IMR-90 (cell line): ENCODE measurements around the gene USP10. TPM values are rescaled to one million over a fixed set of nuclear protein-coding genes. Genes with fewer than 3 reads are reported as not detected.

Experiments used
- ATAC-seq: fragments of 200-7000 bp; cut with Tn5 transposase; 2 replicates; pipeline ENCODE4 v1.9.1; 2020; ENCODE audit warnings: low read depth, mild to moderate bottlenecking, moderate library complexity
- BruUV-seq: library from RNA; stranded (reverse); fragments of 400-500 nt; replicated peaks from 2 replicates; lab custom pipeline; 2021; lab: Mats Ljungman, UMichigan
- CTCF ChIA-PET: fragments of 300-600 bp; formaldehyde crosslinking; extraction: SDS; loops from one replicate; lab custom pipeline; 2021; ENCODE audit warnings: antibody characterized with exemption; lab: Yijun Ruan, JAX
- POLR2A ChIA-PET: fragments of 300-600 bp; sonication (Branson Sonifier 250); formaldehyde crosslinking; loops from one replicate; lab custom pipeline; 2022; ENCODE audit warnings: antibody characterized with exemption; ENCODE audit not compliant: unreplicated experiment; lab: Charles Lee
- DNase-seq: peaks from one replicate; pipeline ENCODE4 v3.0.0; 2013
- H2AFZ ChIP-seq: replicated peaks from 2 replicates; pipeline ENCODE3; 2013; ENCODE audit warnings: low read length, mild to moderate bottlenecking; ENCODE audit not compliant: poor library complexity
- H2AK5ac ChIP-seq: 2 replicates; pipeline ENCODE4 v1.6.1; 2013; ENCODE audit warnings: low read depth, low read length, inconsistent platforms
- H2AK9ac ChIP-seq: replicated peaks from 2 replicates; pipeline ENCODE3; 2013; ENCODE audit warnings: mild to moderate bottlenecking, low read depth, low read length, moderate library complexity; ENCODE audit not compliant: poor library complexity
- H2BK120ac ChIP-seq: 2 replicates; pipeline ENCODE4 v1.6.1; 2013; ENCODE audit warnings: low read depth, low read length, inconsistent platforms
- H2BK15ac ChIP-seq: 3 replicates; pipeline ENCODE4 v1.6.1; 2013; ENCODE audit warnings: low read depth, low read length, inconsistent platforms
- H2BK20ac ChIP-seq: 2 replicates; pipeline ENCODE4 v1.6.1; 2013; ENCODE audit warnings: low read depth, mild to moderate bottlenecking, inconsistent platforms, low read length, moderate library complexity
- H2BK5ac ChIP-seq: 2 replicates; pipeline ENCODE4 v1.6.1; 2013; ENCODE audit warnings: mild to moderate bottlenecking, low read depth, low read length, inconsistent platforms; ENCODE audit not compliant: poor library complexity, severe bottlenecking
- H3K14ac ChIP-seq: replicated peaks from 2 replicates; pipeline ENCODE4 v1.6.1; 2013; ENCODE audit warnings: low read depth, low read length, inconsistent platforms
- H3K18ac ChIP-seq: 2 replicates; pipeline ENCODE4 v1.6.1; 2013; ENCODE audit warnings: low read depth, low read length, control low read depth
- H3K23ac ChIP-seq: 2 replicates; pipeline ENCODE4 v1.6.1; 2013; ENCODE audit warnings: low read depth, low read length, inconsistent platforms
- H3K27ac ChIP-seq: 2 replicates; pipeline ENCODE4 v1.5.1; 2013; ENCODE audit warnings: mild to moderate bottlenecking, control low read depth, low read length; ENCODE audit not compliant: insufficient read depth
- H3K27me3 ChIP-seq: 2 replicates; pipeline ENCODE4 v1.6.1; 2013; ENCODE audit warnings: low read length; ENCODE audit not compliant: control insufficient read depth, insufficient read depth
- H3K36me3 ChIP-seq: 2 replicates; pipeline ENCODE4 v1.6.1; 2013; ENCODE audit warnings: low read length, mixed read lengths; ENCODE audit not compliant: control insufficient read depth, insufficient read depth
- H3K4ac ChIP-seq: 2 replicates; pipeline ENCODE4 v1.6.1; 2013; ENCODE audit warnings: low read depth, low read length, inconsistent platforms
- H3K4me1 ChIP-seq: 2 replicates; pipeline ENCODE4 v1.6.1; 2013; ENCODE audit warnings: low read length, mixed read lengths; ENCODE audit not compliant: control insufficient read depth, insufficient read depth
- H3K4me2 ChIP-seq: 2 replicates; pipeline ENCODE4 v1.6.1; 2013; ENCODE audit warnings: low read depth, mild to moderate bottlenecking, control low read depth, low read length, moderate library complexity
- H3K4me3 ChIP-seq: 2 replicates; pipeline ENCODE4 v1.5.1; 2013; ENCODE audit warnings: low read depth, mild to moderate bottlenecking, control low read depth, low read length, moderate library complexity; ENCODE audit not compliant: insufficient read depth
- H3K56ac ChIP-seq: 2 replicates; pipeline ENCODE4 v1.6.1; 2013; ENCODE audit warnings: low read length, inconsistent platforms; ENCODE audit not compliant: insufficient read depth; ENCODE audit errors: extremely low read depth
- H3K79me1 ChIP-seq, 2 experiments: 2 replicates each; pipeline ENCODE4 v1.6.1; 2013; ENCODE audit warnings: low read length in 2 of 2, inconsistent platforms in 1 of 2, low read depth in 1 of 2
- H3K9ac ChIP-seq: 2 replicates; pipeline ENCODE4 v1.6.1; 2013; ENCODE audit warnings: low read depth, low read length, control low read depth
- H3K9me1 ChIP-seq: 2 replicates; pipeline ENCODE4 v1.6.1; 2013; ENCODE audit warnings: low read length, inconsistent platforms; ENCODE audit not compliant: insufficient read depth
- H3K9me3 ChIP-seq: 2 replicates; pipeline ENCODE4 v1.6.1; 2013; ENCODE audit warnings: low read length; ENCODE audit not compliant: control insufficient read depth, insufficient read depth
- H4K20me1 ChIP-seq: 2 replicates; pipeline ENCODE4 v1.6.1; 2013; ENCODE audit warnings: low read length, inconsistent platforms; ENCODE audit not compliant: insufficient read depth
- H4K5ac ChIP-seq: 2 replicates; pipeline ENCODE4 v1.6.1; 2013; ENCODE audit warnings: mild to moderate bottlenecking, low read depth, low read length, control low read depth
- H4K8ac ChIP-seq, 2 experiments: 2 replicates each; pipeline ENCODE4 v1.6.1; 2013; ENCODE audit warnings: low read depth in 2 of 2, low read length in 2 of 2, control low read depth in 1 of 2, inconsistent platforms in 1 of 2
- H4K91ac ChIP-seq: 2 replicates; pipeline ENCODE4 v1.6.1; 2013; ENCODE audit warnings: low read depth, low read length, inconsistent platforms; ENCODE audit not compliant: insufficient read depth
- BHLHE40 ChIP-seq: fragments of 150-350 bp; IDR thresholded peaks from 2 replicates; pipeline ENCODE4 v1.6.1; 2016; ENCODE audit warnings: mild to moderate bottlenecking, low read depth, low read length
- CHD1 ChIP-seq: IDR thresholded peaks from 2 replicates; pipeline ENCODE4 v1.6.1; 2012; ENCODE audit warnings: low read depth, low read length, improper control_type of control experiment
- ELK1 ChIP-seq: fragments of 150-350 bp; IDR thresholded peaks from 2 replicates; pipeline ENCODE4 v1.6.1; 2016; ENCODE audit warnings: low read depth, mild to moderate bottlenecking, low read length, moderate library complexity, borderline replicate concordance
- NFE2L2 ChIP-seq: fragments of 150-350 bp; IDR thresholded peaks from 2 replicates; pipeline ENCODE4 v1.6.1; 2016; ENCODE audit warnings: low read depth, mild to moderate bottlenecking, low read length
- RAD21 ChIP-seq: IDR thresholded peaks from 2 replicates; pipeline ENCODE4 v1.6.1; 2012; ENCODE audit warnings: low read length, improper control_type of control experiment
- USF2 ChIP-seq: fragments of 150-350 bp; IDR thresholded peaks from 2 replicates; pipeline ENCODE4 v1.6.1; 2017; ENCODE audit warnings: mild to moderate bottlenecking, antibody characterized with exemption, low read length, low read depth
- WGBS, 2 experiments: methylation state at CpG; one replicate each; pipeline versions ENCODE4 v1.1.5 to v1.1.7; 2013; ENCODE audit warnings: missing lambda C conversion rate in 2 of 2; ENCODE audit not compliant: insufficient read length in 1 of 2; ENCODE audit errors: extremely low coverage in 2 of 2; 5-methylcytosine and 5-hydroxymethylcytosine counted together
- dilution Hi-C: fragments of 300-500 bp; cut with HindIII; formaldehyde crosslinking; loops from one replicate; pipeline ENCODE4 v1.14.3; 2018; ENCODE audit warnings: low sequenced_read_pairs; ENCODE audit not compliant: unreplicated experiment
- in situ Hi-C: fragments of 300-500 bp; cut with MboI; formaldehyde crosslinking; loops from 3 replicates; pipeline ENCODE4 v1.14.3; 2019; ENCODE audit warnings: low sequenced_read_pairs, inconsistent platforms, mixed read lengths
- intact Hi-C: fragments of 100-400 bp; cut with micrococcal nuclease; formaldehyde crosslinking; loops from 2 replicates; pipeline ENCODE4 v1.10.0; 2022
- polyA plus RNA-seq, 3 experiments: library from polyadenylated mRNA; depleted of rRNA; stranded (reverse); fragments of >200 nt; gene quantifications; 2 replicates each; pipeline ENCODE4 v1.2.3, GENCODE V29; 2012; ENCODE audit warnings: low replicate concordance in 1 of 3
- total RNA-seq: library from RNA; depleted of rRNA; stranded (reverse); fragments of >200 nt; gene quantifications from 2 replicates; pipeline ENCODE4 v1.2.3, GENCODE V29; 2012

Gene USP10
- total and polyA plus RNA-seq, 2 of the 4 experiments (the other 2 are of a cell fraction): 54.3 to 79.0 TPM

GRCh38 chr16:84791088-84791487, 91.3 kb downstream of the USP10 start:
- dilution Hi-C loops: no loop called here
- intact Hi-C loops: no loop called here
- in situ Hi-C loops: no loop called here

More at GRCh38 chr16:84791088-84791487, 91.3 kb downstream of the USP10 start:
- no peak overlapping the region for H3K4me3 ChIP-seq
- H4K5ac ChIP-seq: no peak overlapping the region
- H3K56ac ChIP-seq: no peak overlapping the region
- TF ChIP-seq CHD1 (no peak), NFE2L2 (no peak), BHLHE40 (no peak), RAD21 (no peak), ELK1 (no peak), USF2 (no peak)
- no peak overlapping the region for H2BK15ac ChIP-seq
- no TSS peak for BruUV-seq
- ATAC-seq (no peak), DNase-seq (peak; percentile 28)
- H3K36me3 ChIP-seq: no peaks in the 10 kb centered on the region
- no peak overlapping the region for H3K4me2 ChIP-seq
- H2BK5ac ChIP-seq: no peak overlapping the region
- no peak overlapping the region for H2AK5ac ChIP-seq
- no peak overlapping the region for H3K27ac ChIP-seq
- no peak overlapping the region for H2AK9ac ChIP-seq
- POLR2A ChIA-PET: no interaction called here
- H4K91ac ChIP-seq: no peak overlapping the region
- no peak overlapping the region for H4K8ac ChIP-seq
- WGBS, 2 experiments: 100% methylated on average over 1 of the region's 12 CpGs; no CpG with 5 or more reads in 1 of the 2 experiments
- H3K79me1 ChIP-seq: no peaks in the 10 kb centered on the region
- H3K9ac ChIP-seq: no peak overlapping the region
- no peaks in the 10 kb centered on the region for H3K27me3 ChIP-seq
- no peak overlapping the region for H3K4ac ChIP-seq
- H2BK20ac ChIP-seq: no peak overlapping the region
- CTCF ChIA-PET: no interaction called here
- no peaks in the 10 kb centered on the region for H3K9me3 ChIP-seq
- H3K18ac ChIP-seq: no peak overlapping the region
- no peak overlapping the region for H2AFZ ChIP-seq
- H3K14ac ChIP-seq: no peak overlapping the region
- no peak overlapping the region for H3K23ac ChIP-seq
- no peaks in the 10 kb centered on the region for H4K20me1 ChIP-seq
- H3K9me1 ChIP-seq: peaks cover 14% of the 10 kb centered on the region
- peaks cover 21% of the 10 kb centered on the region for H3K4me1 ChIP-seq
- H2BK120ac ChIP-seq: no peak overlapping the region
